K562 (cell line): ENCODE results near the gene PLEKHM3. TPM values are rescaled to one million over a fixed set of nuclear protein-coding genes. Genes with fewer than 3 reads are reported as not detected.

Experiments used
- ATAC-seq: fragments of 200-7000 bp; cut with Tn5 transposase; 3 replicates; pipeline ENCODE4 v1.9.1; 2020; ENCODE audit warnings: moderate library complexity
- BruUV-seq: library from RNA; stranded (reverse); fragments of 400-500 nt; replicated peaks from 2 replicates; lab custom pipeline; 2021; lab: Mats Ljungman, UMichigan
- CTCF ChIA-PET: fragments of 300-600 bp; formaldehyde crosslinking; extraction: SDS; loops from one replicate; lab custom pipeline; 2021; ENCODE audit warnings: low intra/inter-chr PET ratio; lab: Yijun Ruan, JAX
- POLR2A ChIA-PET: fragments of 300-600, 350-650 bp; sonication (Branson Sonifier 250); formaldehyde crosslinking; extraction: SDS; loops from one replicate; lab custom pipeline; 2021; ENCODE audit warnings: antibody characterized with exemption, inconsistent platforms; lab: Yijun Ruan, JAX
- DNase-seq, 4 experiments: peaks; one replicate each; pipeline versions ENCODE4 v3.0.0 to v3.0.0-alpha.2; 2011 to 2018; ENCODE audit warnings: low spot score in 3 of 4, mixed read lengths in 3 of 4; ENCODE audit errors: extremely low read depth in 1 of 4
- FAIRE-seq: peaks from 2 replicates; lab custom pipeline; 2011; peaks lifted over from hg19 to GRCh38; lab: Jason Lieb, UNC
- H2AFZ ChIP-seq: 2 replicates; pipeline ENCODE4 v1.6.0; 2011; ENCODE audit warnings: low read depth, low read length, control low read depth, inconsistent platforms
- H3K27ac ChIP-seq: fragments of 200-600 bp; 3 replicates; pipeline ENCODE4 v1.8.0; 2011; ENCODE audit warnings: low read depth, mild to moderate bottlenecking, control low read depth, inconsistent platforms, low read length, moderate library complexity, mixed read lengths; ENCODE audit errors: extremely low read depth
- H3K27me3 ChIP-seq, 2 experiments: fragments of 300-600 bp in 1 of 2; 2 replicates in 1 of 2; 3 replicates in 1 of 2; pipeline versions ENCODE4 v1.6.0 to v1.8.0; 2011; ENCODE audit warnings: inconsistent platforms in 2 of 2, low read length in 2 of 2, mild to moderate bottlenecking in 1 of 2, mixed read lengths in 1 of 2, moderate library complexity in 1 of 2; ENCODE audit not compliant: control insufficient read depth in 2 of 2, insufficient read depth in 2 of 2
- H3K36me3 ChIP-seq: fragments of 300-600 bp; 3 replicates; pipeline ENCODE4 v1.8.0; 2011; ENCODE audit warnings: mild to moderate bottlenecking, low read length, inconsistent platforms; ENCODE audit not compliant: control insufficient read depth, insufficient read depth
- H3K4me1 ChIP-seq, 2 experiments: fragments of 200-600 bp in 1 of 2; replicated peaks in 1 of 2; 2 replicates in 1 of 2; 3 replicates in 1 of 2; pipeline versions ENCODE4 v1.5.1 to v1.8.0; 2011; ENCODE audit warnings: inconsistent platforms in 2 of 2, low read length in 2 of 2, mild to moderate bottlenecking in 1 of 2, mixed read lengths in 1 of 2, moderate library complexity in 1 of 2; ENCODE audit not compliant: control insufficient read depth in 2 of 2, insufficient read depth in 2 of 2
- H3K4me2 ChIP-seq: 2 replicates; pipeline ENCODE4 v1.6.1; 2011; ENCODE audit warnings: low read length, control low read depth, inconsistent platforms, mixed read lengths; ENCODE audit not compliant: insufficient read depth
- H3K4me3 ChIP-seq: fragments of 200-600 bp; sonication (generic), shearing (Covaris generic); 2 replicates; pipeline ENCODE4 v1.5.1; 2016; ENCODE audit warnings: control low read depth, inconsistent platforms
- H3K79me2 ChIP-seq: fragments of 200-600 bp; 3 replicates; pipeline ENCODE4 v1.8.0; 2011; ENCODE audit warnings: low read length, inconsistent platforms; ENCODE audit not compliant: control insufficient read depth, insufficient read depth
- H3K9ac ChIP-seq, 2 experiments: 2 replicates each; pipeline versions ENCODE4 v1.6.0 to v1.6.1; 2011; ENCODE audit warnings: low read depth in 2 of 2, low read length in 2 of 2, control low read depth in 1 of 2, inconsistent platforms in 1 of 2, mild to moderate bottlenecking in 1 of 2, mixed read lengths in 1 of 2; ENCODE audit not compliant: insufficient read depth in 1 of 2
- H3K9me1 ChIP-seq: one replicate; pipeline ENCODE4 v1.6.0; 2011; ENCODE audit warnings: inconsistent platforms, mild to moderate bottlenecking, low read length, moderate library complexity; ENCODE audit not compliant: control insufficient read depth, insufficient read depth
- H3K9me3 ChIP-seq: replicated peaks from 2 replicates; pipeline ENCODE4 v1.5.1; 2011; ENCODE audit warnings: low read depth, low read length, inconsistent platforms; ENCODE audit not compliant: control insufficient read depth, insufficient read depth
- H4K20me1 ChIP-seq: replicated peaks from 2 replicates; pipeline ENCODE4 v1.6.1; 2011; ENCODE audit warnings: low read length, inconsistent platforms, mixed read lengths; ENCODE audit not compliant: control insufficient read depth, insufficient read depth
- ATF4 ChIP-seq: fragments of 450-650 bp; formaldehyde crosslinking; IDR thresholded peaks from 2 replicates; pipeline ENCODE4 v1.4.0; 2022; ENCODE audit warnings: mild to moderate bottlenecking, moderate library complexity
- CEBPB ChIP-seq: fragments of 450-650 bp; IDR thresholded peaks from 2 replicates; pipeline ENCODE4 v1.6.1; 2016; ENCODE audit warnings: missing genetic modification characterization, missing compliant biosample characterization
- CHD4 ChIP-seq: fragments of 200-600 bp; sonication (generic); IDR thresholded peaks from 3 replicates; pipeline ENCODE4 v1.6.1; 2012; ENCODE audit warnings: low read depth, mild to moderate bottlenecking, mixed read lengths, low read length, inconsistent platforms; ENCODE audit not compliant: insufficient read depth, insufficient replicate concordance, poor library complexity, severe bottlenecking
- E4F1 ChIP-seq: fragments of 250-450 bp; sonication (Bioruptor Pico); IDR thresholded peaks from 2 replicates; pipeline ENCODE4 v1.5.0; 2021; ENCODE audit warnings: mild to moderate bottlenecking, borderline replicate concordance
- FOXM1 ChIP-seq, 2 experiments: fragments of 450-650 bp in 1 of 2; sonication (generic) in 1 of 2; formaldehyde crosslinking in 1 of 2; IDR thresholded peaks; 2 replicates each; pipeline versions ENCODE4 v1.6.1 to v1.9.0; 2017 to 2022; ENCODE audit warnings: low read depth in 2 of 2, mild to moderate bottlenecking in 2 of 2, missing genetic modification reagents in 1 of 2, moderate library complexity in 1 of 2
- HNRNPL ChIP-seq: fragments of 200-400 bp; formaldehyde crosslinking; IDR thresholded peaks from 2 replicates; pipeline ENCODE4 v1.6.1; 2017; ENCODE audit warnings: low read depth, mild to moderate bottlenecking, low read length
- NEUROD1 ChIP-seq: fragments of 150-350 bp; IDR thresholded peaks from 2 replicates; pipeline ENCODE4 v1.6.1; 2014; ENCODE audit warnings: borderline replicate concordance, low read length, low read depth; ENCODE audit not compliant: partially characterized antibody
- NFYB ChIP-seq: IDR thresholded peaks from 2 replicates; pipeline ENCODE4 v1.6.1; 2011; ENCODE audit warnings: mild to moderate bottlenecking, moderate library complexity; ENCODE audit not compliant: insufficient read length; ENCODE audit errors: extremely low read depth
- NRF1 ChIP-seq, 2 experiments: fragments of 450-650 bp; IDR thresholded peaks in 1 of 2; conservative IDR thresholded peaks in 1 of 2; 2 replicates each; pipeline ENCODE4 v1.6.1; 2014; ENCODE audit warnings: mild to moderate bottlenecking in 2 of 2
- POU5F1 ChIP-seq: fragments of 150-350 bp; IDR thresholded peaks from 2 replicates; pipeline ENCODE4 v1.6.1; 2014; ENCODE audit warnings: borderline replicate concordance, low read length, low read depth, mild to moderate bottlenecking; ENCODE audit not compliant: partially characterized antibody
- TRIM28 ChIP-seq: fragments of 450-650 bp; IDR thresholded peaks from 2 replicates; pipeline ENCODE4 v1.6.1; 2017
- VEZF1 ChIP-seq: fragments of 200-800 bp; sonication (Bioruptor generic); IDR thresholded peaks from 2 replicates; pipeline ENCODE4 v1.6.1; 2017; ENCODE audit warnings: missing genetic modification characterization, missing compliant biosample characterization
- ZNF263 ChIP-seq: sonication (generic); formaldehyde crosslinking; IDR thresholded peaks from 2 replicates; pipeline ENCODE4 v1.8.0; 2022; ENCODE audit warnings: mild to moderate bottlenecking, missing genetic modification reagents, borderline replicate concordance
- ZNF395 ChIP-seq: fragments of 200-800 bp; sonication (Bioruptor generic); IDR thresholded peaks from 2 replicates; pipeline ENCODE4 v1.6.1; 2017; ENCODE audit warnings: missing genetic modification characterization, missing compliant biosample characterization
- ZNF431 ChIP-seq: sonication (generic); formaldehyde crosslinking; IDR thresholded peaks from 2 replicates; pipeline ENCODE4 v1.8.0; 2022; ENCODE audit warnings: mild to moderate bottlenecking, missing genetic modification reagents
- ZNF79 ChIP-seq: fragments of 250-450 bp; sonication (Bioruptor Pico); IDR thresholded peaks from 2 replicates; pipeline ENCODE4 v1.4.0; 2020; ENCODE audit warnings: low read depth, mild to moderate bottlenecking, moderate library complexity
- WGBS: fragments of 100-300 bp; shearing (Covaris generic); methylation state at CpG from one replicate; pipeline ENCODE4 v1.1.6; 2016; ENCODE audit warnings: low coverage, mixed read lengths; ENCODE audit not compliant: insufficient coverage; ENCODE audit errors: missing lambda C conversion rate; 5-methylcytosine and 5-hydroxymethylcytosine counted together
- in situ Hi-C: fragments of 300-500 bp; cut with MboI; formaldehyde crosslinking; loops from 4 replicates; pipeline ENCODE4 v1.15.0; 2018; ENCODE audit warnings: inconsistent platforms, mixed read lengths
- intact Hi-C: fragments of 100-400 bp; cut with micrococcal nuclease; formaldehyde crosslinking; loops from 2 replicates; pipeline ENCODE4 v1.14.2; 2022
- polyA plus RNA-seq, 8 experiments: library from polyadenylated mRNA; depleted of rRNA in 4 of 8; stranded (reverse) in 5 of 8; unstranded in 3 of 8; fragments of >200 nt; fragmentation: Nextera tagmentation in 2 of 8; fragmentation: Illumina TruSeq in 1 of 8; extraction: Ambion mirVana in 2 of 8; extraction: Trizol in 1 of 8; gene quantifications; 2 replicates each; pipeline versions ENCODE4 v1.2.1 to v1.2.3, GENCODE V29; 2011 to 2014; ENCODE audit warnings: inconsistent platforms in 1 of 8, missing spikeins in 1 of 8
- total RNA-seq, 7 experiments: library from RNA; depleted of rRNA in 6 of 7; stranded (reverse); fragments of >200 nt in 6 of 7; fragmentation: Illumina TruSeq in 2 of 7; extraction: Trizol in 2 of 7; gene quantifications; 2 replicates each; pipeline versions ENCODE4 v1.2.1 to v1.2.3, GENCODE V29; 2011 to 2021; ENCODE audit warnings: low replicate concordance in 1 of 7

The PLEKHM3 gene
- total and polyA plus RNA-seq, 9 of the 15 experiments (the other 6 are each of a cell fraction or from before 2014, with no cell fraction given), result 0.24 to 1.6 (median 1.0) TPM

- no peak for DNase-seq
- H3K9ac ChIP-seq, result no peak overlapping the region
- ChIA-PET POLR2A (interaction anchor here (0.6 to 2.6 kb wide), 2 partner anchors 10 to 15 kb away, joined by 3 to 10 read pairs; no protein-coding TSS in a partner anchor), CTCF (no interaction called here)
- H3K4me2 ChIP-seq, result no peak overlapping the region
- H2AFZ ChIP-seq, result peak overlapping the region; percentile 32; the same call in 1 of the 2 replicates
- H3K27me3 ChIP-seq, result no peaks in the 10 kb centered on the region
- H3K27ac ChIP-seq, result no peak overlapping the region
- no peaks in the 10 kb centered on the region for H3K36me3 ChIP-seq
- BruUV-seq, result no TSS peak
- in situ Hi-C loops, result no loop called here
- 73% methylated on average over 6 of the region's 6 CpGs for WGBS
- H3K79me2 ChIP-seq, result no peaks in the 10 kb centered on the region; the same call in 2 of the 3 replicates
- intact Hi-C loops, result no loop called here
- H3K4me3 ChIP-seq, result no peak overlapping the region
- no peak for ATAC-seq
- no peaks in the 10 kb centered on the region for H3K9me1 ChIP-seq
- H3K4me1 ChIP-seq, result peaks cover 4% of the 10 kb centered on the region in 2 experiments; a peak in 3 of 5 replicates
- H3K9me3 ChIP-seq, result no peaks in the 10 kb centered on the region
- no peak for FAIRE-seq
- H4K20me1 ChIP-seq, result no peaks in the 10 kb centered on the region
- no peak for TF ChIP-seq NRF1 (conservative IDR thresholded peaks at IDR 0.05 in 1 of 2, IDR thresholded peaks at IDR 0.05 in 1 of 2)
- TF ChIP-seq ZNF263 (CRISPR knock-in tag), result no peak
- TF ChIP-seq ZNF79 (CRISPR knock-in tag), result no peak
- no peak for TF ChIP-seq ZNF395 (CRISPR knock-in tag)
- TF ChIP-seq CEBPB (tag), result no peak
- no peak for TF ChIP-seq NEUROD1
- TF ChIP-seq ATF4 (CRISPR knock-in tag), result no peak
- no peak for TF ChIP-seq POU5F1
- TF ChIP-seq E4F1, result no peak
- TF ChIP-seq ZNF431, result no peak
- TF ChIP-seq CHD4, result no peak
- TF ChIP-seq FOXM1 (IDR thresholded peaks at IDR 0.05; ENCODE audit: low read depth), result no peak
- no peak for TF ChIP-seq FOXM1 (CRISPR knock-in tag; IDR thresholded peaks at IDR 0.05; ENCODE audit: low read depth)
- no peak for TF ChIP-seq NFYB
- TF ChIP-seq HNRNPL, result no peak
- TF ChIP-seq VEZF1 (CRISPR knock-in tag), result no peak
- TF ChIP-seq TRIM28, result no peak
These were observed 248.2 kb downstream of the PLEKHM3 start for GRCh38 chr2:207777124-207777523.
